Epithelial cell of esophagus (primary cell): Measurements from ENCODE around the gene PDCD11.

Experiments used
- DNase-seq: peaks from one replicate; pipeline ENCODE4 v3.0.0; 2010; ENCODE audit warnings: low read depth
- H3K4me3 ChIP-seq: 2 replicates; pipeline ENCODE4 v1.5.1; 2011; ENCODE audit warnings: mild to moderate bottlenecking, low read length, control low read depth
- TF ChIP-seq, protein P1 (sequence below): IDR thresholded peaks from 2 replicates; pipeline ENCODE4 v1.5.1; 2011; ENCODE audit warnings: low read depth, mild to moderate bottlenecking, low read length, control low read depth, inconsistent platforms; ENCODE audit not compliant: insufficient read depth; ENCODE audit errors: missing control alignments

Gene PDCD11

DNA sequence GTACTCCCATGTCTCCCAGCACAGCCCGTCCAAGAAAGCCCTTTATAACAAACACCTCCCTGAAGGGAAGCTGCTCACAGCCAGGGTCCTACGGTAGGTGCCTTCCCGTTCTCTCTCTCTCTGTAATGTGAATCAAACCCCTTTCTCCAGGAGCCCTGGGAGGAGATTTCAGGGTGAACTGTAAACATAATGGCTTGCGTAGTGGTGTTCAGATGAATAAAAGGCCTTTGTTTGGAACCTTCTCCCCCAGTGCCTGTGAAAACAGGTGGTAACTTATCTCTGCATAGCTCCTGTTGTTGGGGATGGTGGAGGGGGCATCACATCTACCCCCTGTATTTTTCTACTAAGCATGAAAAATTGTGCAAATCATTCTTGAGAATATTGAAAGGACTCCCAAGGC, 43.4 kb downstream of the PDCD11 start:
- H3K4me3 ChIP-seq = no peak overlapping the region
- no peak for DNase-seq
- TF ChIP-seq, protein P1, sequence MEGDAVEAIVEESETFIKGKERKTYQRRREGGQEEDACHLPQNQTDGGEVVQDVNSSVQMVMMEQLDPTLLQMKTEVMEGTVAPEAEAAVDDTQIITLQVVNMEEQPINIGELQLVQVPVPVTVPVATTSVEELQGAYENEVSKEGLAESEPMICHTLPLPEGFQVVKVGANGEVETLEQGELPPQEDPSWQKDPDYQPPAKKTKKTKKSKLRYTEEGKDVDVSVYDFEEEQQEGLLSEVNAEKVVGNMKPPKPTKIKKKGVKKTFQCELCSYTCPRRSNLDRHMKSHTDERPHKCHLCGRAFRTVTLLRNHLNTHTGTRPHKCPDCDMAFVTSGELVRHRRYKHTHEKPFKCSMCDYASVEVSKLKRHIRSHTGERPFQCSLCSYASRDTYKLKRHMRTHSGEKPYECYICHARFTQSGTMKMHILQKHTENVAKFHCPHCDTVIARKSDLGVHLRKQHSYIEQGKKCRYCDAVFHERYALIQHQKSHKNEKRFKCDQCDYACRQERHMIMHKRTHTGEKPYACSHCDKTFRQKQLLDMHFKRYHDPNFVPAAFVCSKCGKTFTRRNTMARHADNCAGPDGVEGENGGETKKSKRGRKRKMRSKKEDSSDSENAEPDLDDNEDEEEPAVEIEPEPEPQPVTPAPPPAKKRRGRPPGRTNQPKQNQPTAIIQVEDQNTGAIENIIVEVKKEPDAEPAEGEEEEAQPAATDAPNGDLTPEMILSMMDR = no peak

DNA sequence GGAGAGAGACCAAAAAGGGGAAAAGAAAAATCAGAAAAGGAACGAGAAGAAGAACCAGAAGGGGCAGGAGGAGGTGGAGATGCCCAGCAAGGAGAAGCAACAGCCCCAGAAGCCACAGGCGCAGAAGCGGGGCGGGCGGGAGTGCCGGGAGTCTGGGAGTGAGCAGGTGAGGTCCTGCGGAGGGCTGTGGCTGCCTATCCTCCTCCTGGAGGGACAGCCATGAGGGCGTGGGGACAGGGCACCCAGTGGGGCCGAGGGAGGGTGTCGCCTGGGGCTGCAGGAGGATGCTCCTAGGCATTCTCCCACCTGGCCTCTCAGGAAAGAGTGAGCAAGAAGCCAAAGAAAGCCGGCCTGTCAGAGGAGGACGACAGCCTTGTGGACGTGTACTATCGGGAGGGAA, 44.0 kb downstream of the PDCD11 start:
- DNase-seq = no peak
- TF ChIP-seq, protein P1 = no peak
- no peak overlapping the region for H3K4me3 ChIP-seq

DNA sequence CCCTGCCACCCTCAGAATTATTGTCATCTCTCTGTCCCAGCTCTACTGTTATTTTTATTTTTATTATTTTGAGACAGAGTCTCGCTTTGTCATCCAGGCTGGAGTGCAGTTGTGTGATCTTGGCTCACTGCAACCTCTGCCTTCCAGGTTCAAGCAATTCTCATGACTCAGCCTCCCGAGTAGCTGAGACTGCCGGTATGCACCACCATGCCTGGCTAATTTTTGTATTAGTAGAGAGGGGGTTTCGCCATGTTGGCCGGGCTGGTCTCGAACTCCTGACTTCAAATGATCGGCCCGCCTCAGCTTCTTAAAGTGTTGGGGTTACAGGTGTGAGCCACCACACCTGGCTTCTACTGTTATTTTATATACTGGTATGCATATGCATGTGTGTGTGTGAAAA, 44.8 kb downstream of the PDCD11 start:
- TF ChIP-seq, protein P1 = no peak
- DNase-seq = no peak

DNA sequence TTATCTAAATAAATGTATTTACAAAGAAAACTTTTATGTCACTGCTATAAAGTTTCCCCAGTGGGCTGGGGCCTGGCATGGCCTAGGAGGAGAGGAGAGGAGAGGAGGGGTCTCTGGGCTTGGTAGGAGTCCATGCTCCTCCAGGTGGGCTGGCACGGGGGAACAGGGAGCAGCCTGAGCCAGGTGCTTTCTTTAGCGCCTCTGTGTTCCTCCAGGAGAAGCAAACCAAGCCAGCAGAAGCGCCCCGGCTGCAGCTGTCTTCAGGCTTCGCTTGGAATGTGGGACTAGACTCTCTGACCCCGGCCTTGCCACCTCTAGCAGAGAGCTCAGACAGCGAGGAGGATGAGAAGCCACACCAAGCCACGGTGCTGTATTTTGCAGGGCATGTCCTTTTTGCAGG, 45.2 kb downstream of the PDCD11 start:
- DNase-seq = no peak
- TF ChIP-seq, protein P1 = no peak
- no peak overlapping the region for H3K4me3 ChIP-seq

More for the DNA sequence above, 44.8 kb downstream of the PDCD11 start:
- H3K4me3 ChIP-seq = no peak overlapping the region

DNA sequence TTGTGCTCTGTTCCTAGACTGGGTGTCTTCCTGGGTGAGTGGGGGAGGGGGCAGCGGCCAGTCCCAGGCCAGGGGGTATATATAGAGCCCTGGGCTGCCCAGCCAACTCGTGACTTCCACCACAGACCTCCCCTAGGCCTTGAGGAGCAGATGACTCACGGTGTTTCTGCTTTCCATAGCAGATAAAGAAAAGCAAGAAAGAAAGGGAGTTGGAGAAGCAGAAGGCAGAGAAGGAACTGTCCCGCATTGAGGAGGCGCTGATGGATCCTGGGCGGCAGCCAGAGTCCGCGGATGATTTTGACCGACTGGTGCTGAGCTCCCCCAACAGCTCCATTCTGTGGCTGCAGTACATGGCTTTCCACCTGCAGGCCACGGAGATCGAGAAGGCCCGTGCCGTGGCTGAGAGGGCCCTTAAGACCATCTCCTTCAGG, 45.6 kb downstream of the PDCD11 start:
- no peak for DNase-seq
- TF ChIP-seq, protein P1 = no peak
- no peak overlapping the region for H3K4me3 ChIP-seq

DNA sequence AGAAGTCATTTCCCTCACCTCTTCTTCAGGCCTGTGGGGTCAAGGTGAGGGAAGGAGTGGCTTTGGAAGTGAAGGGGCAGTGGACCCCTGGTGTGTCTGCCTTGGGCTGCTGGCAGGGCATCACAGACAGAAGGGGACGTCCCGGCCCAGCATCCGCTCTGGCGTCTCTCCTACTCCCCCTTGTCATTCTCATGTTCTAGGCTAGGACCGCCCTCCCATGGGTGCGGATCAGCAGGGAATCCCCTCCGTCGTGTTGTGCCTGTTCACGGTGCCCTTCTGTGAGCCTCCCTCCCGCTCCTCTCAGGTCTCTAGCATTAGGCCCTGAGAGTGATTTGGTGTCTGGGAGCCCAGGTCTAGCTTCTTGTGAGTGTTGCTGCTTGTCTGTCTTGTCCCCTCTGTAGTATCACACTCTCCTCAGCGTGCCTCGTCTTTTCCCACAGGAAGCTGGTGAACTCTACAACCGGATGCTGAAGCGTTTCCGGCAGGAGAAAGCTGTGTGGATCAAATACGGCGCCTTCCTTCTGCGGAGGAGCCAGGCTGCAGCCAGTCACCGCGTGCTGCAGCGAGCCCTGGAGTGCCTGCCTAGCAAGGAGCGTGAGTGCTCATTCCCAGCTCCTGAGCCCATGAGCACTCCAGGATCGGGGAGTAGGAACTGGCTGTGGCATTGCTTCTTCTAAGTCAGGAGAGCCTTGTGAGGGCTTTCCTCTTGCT, 47.2 kb downstream of the PDCD11 start:
- TF ChIP-seq, protein P1 = no peak
- H3K4me3 ChIP-seq = no peak overlapping the region

DNA sequence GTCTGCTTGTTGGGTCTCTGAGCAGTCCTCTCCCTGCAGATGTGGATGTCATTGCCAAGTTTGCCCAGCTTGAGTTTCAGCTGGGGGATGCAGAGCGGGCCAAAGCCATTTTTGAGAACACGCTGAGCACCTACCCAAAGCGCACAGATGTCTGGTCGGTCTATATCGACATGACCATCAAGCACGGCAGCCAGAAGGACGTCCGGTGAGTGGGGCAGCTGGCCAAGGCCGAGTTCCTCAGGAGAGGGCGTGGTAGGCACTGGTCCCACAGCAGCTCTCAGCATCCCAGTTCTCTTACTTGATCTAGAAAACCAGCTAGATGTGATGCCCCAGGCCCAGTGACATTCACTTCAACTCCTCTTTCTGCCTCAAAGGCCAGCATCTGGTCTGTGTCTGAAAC, 48.1 kb downstream of the PDCD11 start:
- TF ChIP-seq, protein P1 = no peak
- H3K4me3 ChIP-seq = no peak overlapping the region
- DNase-seq = no peak

More for the DNA sequence above, 47.2 kb downstream of the PDCD11 start:
- DNase-seq = no peak
